ENCODE results near the gene SIN3B.

GRCh38 chr19:16880884-16881554 lies 51.8 kb downstream of the SIN3B start:
- TF ChIP-seq POLR2A (IDR thresholded peaks at IDR 0.05; ENCODE audit: low read depth) (no peak), CTCF (IDR thresholded peaks at IDR 0.05) (no peak)

Measured in esophagus muscularis mucosa (tissue), 3 donors.